ENCODE results near the gene CDR2.

CDR2 gene

DNA sequence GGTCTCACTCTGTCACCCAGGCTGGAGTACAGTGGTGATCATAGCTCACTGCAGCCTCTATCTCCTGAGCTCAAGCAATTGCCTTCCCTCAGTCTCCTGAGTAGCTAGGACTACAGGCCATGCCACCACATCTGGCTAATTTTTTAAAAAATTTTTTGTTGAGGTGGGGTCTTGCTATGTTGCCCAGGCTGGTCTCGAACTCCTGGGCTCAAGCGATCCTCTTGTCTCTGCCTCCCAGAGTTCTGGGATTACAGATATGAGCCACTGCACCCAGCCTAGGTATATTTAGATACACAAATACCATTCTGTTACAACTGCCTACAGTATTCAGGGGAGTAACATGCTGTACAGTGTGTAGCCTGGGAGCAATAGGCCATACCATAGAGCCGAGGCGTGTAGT, 62.9 kb downstream of the CDR2 start:
- H3K27ac ChIP-seq (ENCODE audit: extremely low read depth, low read depth, low read length), result no peak overlapping the region
- no peak overlapping the region for H3K4me3 ChIP-seq (ENCODE audit: low read depth, low read length)
- no peaks in the 10 kb centered on the region for H3K9me3 ChIP-seq (ENCODE audit: control insufficient read depth, insufficient read depth, low read depth, low read length)
- H3K36me3 ChIP-seq (ENCODE audit: control insufficient read depth in 2 of 2, insufficient read depth in 1 of 2, low read length in 2 of 2), result peaks cover 13 to 88% of the 10 kb centered on the region in 2 experiments; a peak in 2 of 3 replicates
- no peaks in the 10 kb centered on the region for H3K4me1 ChIP-seq (ENCODE audit: control insufficient read depth, insufficient read depth, low read length)
- ChIA-PET CTCF (interaction anchor here (0.9 kb wide), 1 partner anchor 11 kb away, joined by 3 read pairs; no protein-coding TSS in a partner anchor), POLR2A (interaction anchor here (0.6 kb wide), 1 partner anchor 8 kb away, joined by 3 read pairs; no protein-coding TSS in a partner anchor)
- TF ChIP-seq ZNF768 (tag by site-specific recombination; IDR thresholded peaks at IDR 0.05) (no peak), ZNF121 (tag by site-specific recombination; IDR thresholded peaks at IDR 0.05) (peak; percentile 71; the same call in 1 of the 2 replicates)

DNA sequence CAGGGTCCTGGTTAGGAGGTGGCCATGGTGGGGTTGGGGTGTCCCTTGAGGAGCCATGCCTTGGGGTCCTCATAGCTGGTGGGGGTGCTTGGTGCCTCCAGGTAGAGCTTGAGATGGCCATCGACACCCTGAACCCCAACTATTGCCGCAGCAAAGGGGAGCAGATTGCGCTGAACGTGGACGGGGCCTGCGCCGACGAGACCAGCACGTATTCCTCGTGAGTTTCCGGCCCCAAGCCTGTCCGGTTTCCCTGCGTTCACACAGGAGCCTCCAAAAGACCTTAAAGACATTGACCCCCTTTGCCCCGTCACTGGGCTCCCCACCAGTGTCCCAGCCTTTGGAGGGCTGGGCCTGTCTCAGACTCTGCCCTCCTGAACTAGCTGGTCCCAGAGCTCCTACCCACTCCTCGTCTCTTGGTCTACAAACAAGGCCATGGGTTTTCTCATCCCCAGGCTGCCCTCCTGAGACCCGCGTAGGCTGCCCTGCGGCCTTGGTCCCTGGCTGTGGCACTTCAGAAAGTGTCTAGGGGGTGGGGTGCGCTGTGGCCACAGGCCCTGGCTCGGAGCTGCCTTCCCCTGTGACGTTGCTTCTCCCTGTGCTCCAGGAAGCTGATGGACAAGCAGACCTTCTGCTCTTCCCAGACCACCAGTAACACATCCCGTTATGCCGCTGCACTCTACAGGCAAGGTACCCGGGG, 65.4 kb downstream of the CDR2 start:
- no peaks in the 10 kb centered on the region for H3K9me3 ChIP-seq (ENCODE audit: control insufficient read depth, insufficient read depth, low read depth, low read length)
- H3K27ac ChIP-seq (ENCODE audit: extremely low read depth, low read depth, low read length), result no peak overlapping the region
- no peak overlapping the region for H3K4me3 ChIP-seq (ENCODE audit: low read depth, low read length)
- POLR2A ChIA-PET, result interaction anchor here (0.6 kb wide), 1 partner anchor 1170 kb away, joined by 6 read pairs; no protein-coding TSS in a partner anchor
- no peak for TF ChIP-seq ZNF335 (tag by site-specific recombination; conservative IDR thresholded peaks at IDR 0.05)
- no peak for TF ChIP-seq OVOL3 (tag by site-specific recombination; IDR thresholded peaks at IDR 0.05)
- no peak for TF ChIP-seq ZNF785 (tag by site-specific recombination; IDR thresholded peaks at IDR 0.05)
- no peak for TF ChIP-seq ZNF654 (tag by site-specific recombination; IDR thresholded peaks at IDR 0.05; ENCODE audit: low read depth)
- no peak for TF ChIP-seq ZFP37 (tag by site-specific recombination; IDR thresholded peaks at IDR 0.05)
- no peak for TF ChIP-seq ZNF174 (tag by site-specific recombination; IDR thresholded peaks at IDR 0.05)
- no peak for TF ChIP-seq ZNF341 (tag by site-specific recombination; IDR thresholded peaks at IDR 0.05; ENCODE audit: low read depth)
- TF ChIP-seq ZBTB17 (tag by site-specific recombination; IDR thresholded peaks at IDR 0.05), result no peak
- TF ChIP-seq, protein P1, sequence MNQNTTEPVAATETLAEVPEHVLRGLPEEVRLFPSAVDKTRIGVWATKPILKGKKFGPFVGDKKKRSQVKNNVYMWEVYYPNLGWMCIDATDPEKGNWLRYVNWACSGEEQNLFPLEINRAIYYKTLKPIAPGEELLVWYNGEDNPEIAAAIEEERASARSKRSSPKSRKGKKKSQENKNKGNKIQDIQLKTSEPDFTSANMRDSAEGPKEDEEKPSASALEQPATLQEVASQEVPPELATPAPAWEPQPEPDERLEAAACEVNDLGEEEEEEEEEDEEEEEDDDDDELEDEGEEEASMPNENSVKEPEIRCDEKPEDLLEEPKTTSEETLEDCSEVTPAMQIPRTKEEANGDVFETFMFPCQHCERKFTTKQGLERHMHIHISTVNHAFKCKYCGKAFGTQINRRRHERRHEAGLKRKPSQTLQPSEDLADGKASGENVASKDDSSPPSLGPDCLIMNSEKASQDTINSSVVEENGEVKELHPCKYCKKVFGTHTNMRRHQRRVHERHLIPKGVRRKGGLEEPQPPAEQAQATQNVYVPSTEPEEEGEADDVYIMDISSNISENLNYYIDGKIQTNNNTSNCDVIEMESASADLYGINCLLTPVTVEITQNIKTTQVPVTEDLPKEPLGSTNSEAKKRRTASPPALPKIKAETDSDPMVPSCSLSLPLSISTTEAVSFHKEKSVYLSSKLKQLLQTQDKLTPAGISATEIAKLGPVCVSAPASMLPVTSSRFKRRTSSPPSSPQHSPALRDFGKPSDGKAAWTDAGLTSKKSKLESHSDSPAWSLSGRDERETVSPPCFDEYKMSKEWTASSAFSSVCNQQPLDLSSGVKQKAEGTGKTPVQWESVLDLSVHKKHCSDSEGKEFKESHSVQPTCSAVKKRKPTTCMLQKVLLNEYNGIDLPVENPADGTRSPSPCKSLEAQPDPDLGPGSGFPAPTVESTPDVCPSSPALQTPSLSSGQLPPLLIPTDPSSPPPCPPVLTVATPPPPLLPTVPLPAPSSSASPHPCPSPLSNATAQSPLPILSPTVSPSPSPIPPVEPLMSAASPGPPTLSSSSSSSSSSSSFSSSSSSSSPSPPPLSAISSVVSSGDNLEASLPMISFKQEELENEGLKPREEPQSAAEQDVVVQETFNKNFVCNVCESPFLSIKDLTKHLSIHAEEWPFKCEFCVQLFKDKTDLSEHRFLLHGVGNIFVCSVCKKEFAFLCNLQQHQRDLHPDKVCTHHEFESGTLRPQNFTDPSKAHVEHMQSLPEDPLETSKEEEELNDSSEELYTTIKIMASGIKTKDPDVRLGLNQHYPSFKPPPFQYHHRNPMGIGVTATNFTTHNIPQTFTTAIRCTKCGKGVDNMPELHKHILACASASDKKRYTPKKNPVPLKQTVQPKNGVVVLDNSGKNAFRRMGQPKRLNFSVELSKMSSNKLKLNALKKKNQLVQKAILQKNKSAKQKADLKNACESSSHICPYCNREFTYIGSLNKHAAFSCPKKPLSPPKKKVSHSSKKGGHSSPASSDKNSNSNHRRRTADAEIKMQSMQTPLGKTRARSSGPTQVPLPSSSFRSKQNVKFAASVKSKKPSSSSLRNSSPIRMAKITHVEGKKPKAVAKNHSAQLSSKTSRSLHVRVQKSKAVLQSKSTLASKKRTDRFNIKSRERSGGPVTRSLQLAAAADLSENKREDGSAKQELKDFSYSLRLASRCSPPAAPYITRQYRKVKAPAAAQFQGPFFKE (tag by site-specific recombination; IDR thresholded peaks at IDR 0.05; ENCODE audit: borderline replicate concordance), result no peak
- TF ChIP-seq, protein P2, sequence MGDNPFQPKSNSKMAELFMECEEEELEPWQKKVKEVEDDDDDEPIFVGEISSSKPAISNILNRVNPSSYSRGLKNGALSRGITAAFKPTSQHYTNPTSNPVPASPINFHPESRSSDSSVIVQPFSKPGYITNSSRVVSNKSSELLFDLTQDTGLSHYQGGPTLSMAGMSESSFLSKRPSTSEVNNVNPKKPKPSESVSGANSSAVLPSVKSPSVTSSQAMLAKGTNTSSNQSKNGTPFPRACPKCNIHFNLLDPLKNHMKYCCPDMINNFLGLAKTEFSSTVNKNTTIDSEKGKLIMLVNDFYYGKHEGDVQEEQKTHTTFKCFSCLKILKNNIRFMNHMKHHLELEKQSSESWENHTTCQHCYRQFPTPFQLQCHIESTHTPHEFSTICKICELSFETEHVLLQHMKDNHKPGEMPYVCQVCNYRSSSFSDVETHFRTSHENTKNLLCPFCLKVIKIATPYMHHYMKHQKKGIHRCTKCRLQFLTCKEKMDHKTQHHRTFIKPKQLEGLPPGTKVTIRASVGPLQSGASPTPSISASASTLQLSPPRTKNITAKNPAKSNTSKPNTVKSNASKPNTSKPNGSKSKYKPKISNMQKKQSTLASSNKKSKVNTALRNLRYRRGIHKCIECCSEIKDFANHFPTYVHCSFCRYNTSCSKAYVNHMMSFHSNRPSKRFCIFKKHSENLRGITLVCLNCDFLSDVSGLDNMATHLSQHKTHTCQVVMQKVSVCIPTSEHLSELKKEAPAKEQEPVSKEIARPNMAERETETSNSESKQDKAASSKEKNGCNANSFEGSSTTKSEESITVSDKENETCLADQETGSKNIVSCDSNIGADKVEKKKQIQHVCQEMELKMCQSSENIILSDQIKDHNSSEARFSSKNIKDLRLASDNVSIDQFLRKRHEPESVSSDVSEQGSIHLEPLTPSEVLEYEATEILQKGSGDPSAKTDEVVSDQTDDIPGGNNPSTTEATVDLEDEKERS (tag by site-specific recombination; IDR thresholded peaks at IDR 0.05), result no peak
- no peak for TF ChIP-seq ZFP69B (tag by site-specific recombination; IDR thresholded peaks at IDR 0.05)
- TF ChIP-seq, protein P3, sequence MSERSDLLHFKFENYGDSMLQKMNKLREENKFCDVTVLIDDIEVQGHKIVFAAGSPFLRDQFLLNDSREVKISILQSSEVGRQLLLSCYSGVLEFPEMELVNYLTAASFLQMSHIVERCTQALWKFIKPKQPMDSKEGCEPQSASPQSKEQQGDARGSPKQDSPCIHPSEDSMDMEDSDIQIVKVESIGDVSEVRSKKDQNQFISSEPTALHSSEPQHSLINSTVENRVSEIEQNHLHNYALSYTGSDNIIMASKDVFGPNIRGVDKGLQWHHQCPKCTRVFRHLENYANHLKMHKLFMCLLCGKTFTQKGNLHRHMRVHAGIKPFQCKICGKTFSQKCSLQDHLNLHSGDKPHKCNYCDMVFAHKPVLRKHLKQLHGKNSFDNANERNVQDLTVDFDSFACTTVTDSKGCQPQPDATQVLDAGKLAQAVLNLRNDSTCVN (tag by site-specific recombination; optimal IDR thresholded peaks at IDR 0.05), result no peak
- TF ChIP-seq, protein P4, sequence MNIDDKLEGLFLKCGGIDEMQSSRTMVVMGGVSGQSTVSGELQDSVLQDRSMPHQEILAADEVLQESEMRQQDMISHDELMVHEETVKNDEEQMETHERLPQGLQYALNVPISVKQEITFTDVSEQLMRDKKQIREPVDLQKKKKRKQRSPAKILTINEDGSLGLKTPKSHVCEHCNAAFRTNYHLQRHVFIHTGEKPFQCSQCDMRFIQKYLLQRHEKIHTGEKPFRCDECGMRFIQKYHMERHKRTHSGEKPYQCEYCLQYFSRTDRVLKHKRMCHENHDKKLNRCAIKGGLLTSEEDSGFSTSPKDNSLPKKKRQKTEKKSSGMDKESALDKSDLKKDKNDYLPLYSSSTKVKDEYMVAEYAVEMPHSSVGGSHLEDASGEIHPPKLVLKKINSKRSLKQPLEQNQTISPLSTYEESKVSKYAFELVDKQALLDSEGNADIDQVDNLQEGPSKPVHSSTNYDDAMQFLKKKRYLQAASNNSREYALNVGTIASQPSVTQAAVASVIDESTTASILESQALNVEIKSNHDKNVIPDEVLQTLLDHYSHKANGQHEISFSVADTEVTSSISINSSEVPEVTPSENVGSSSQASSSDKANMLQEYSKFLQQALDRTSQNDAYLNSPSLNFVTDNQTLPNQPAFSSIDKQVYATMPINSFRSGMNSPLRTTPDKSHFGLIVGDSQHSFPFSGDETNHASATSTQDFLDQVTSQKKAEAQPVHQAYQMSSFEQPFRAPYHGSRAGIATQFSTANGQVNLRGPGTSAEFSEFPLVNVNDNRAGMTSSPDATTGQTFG (tag by site-specific recombination; IDR thresholded peaks at IDR 0.05; ENCODE audit: borderline replicate concordance), result no peak
- no peak for TF ChIP-seq ZNF843 (tag by site-specific recombination; IDR thresholded peaks at IDR 0.05)
- TF ChIP-seq ZNF23 (tag by site-specific recombination; IDR thresholded peaks at IDR 0.05; ENCODE audit: borderline replicate concordance), result no peak
- CTCF ChIA-PET, result interaction anchor here (0.9 to 2.2 kb wide), 3 partner anchors 8 to 9 kb away, joined by 3 to 11 read pairs (median 8); no protein-coding TSS in a partner anchor
- H3K36me3 ChIP-seq (ENCODE audit: control insufficient read depth in 2 of 2, insufficient read depth in 1 of 2, low read length in 2 of 2), result peaks cover 16 to 90% of the 10 kb centered on the region in 2 experiments; a peak in 2 of 3 replicates
- H3K4me1 ChIP-seq (ENCODE audit: control insufficient read depth, insufficient read depth, low read length), result no peaks in the 10 kb centered on the region
